A204.1 (cell line): ENCODE results near the gene MRFAP1L1.
"Not testable (repeated sequence)": the region's sequence is repeated elsewhere in the genome, so short reads cannot be mapped to it uniquely, and the experiment has no call there.

Experiments used
- FAIRE-seq: peaks from 2 replicates; lab custom pipeline; 2012; peaks lifted over from hg19 to GRCh38; lab: Jason Lieb, UNC

MRFAP1L1 gene

DNA sequence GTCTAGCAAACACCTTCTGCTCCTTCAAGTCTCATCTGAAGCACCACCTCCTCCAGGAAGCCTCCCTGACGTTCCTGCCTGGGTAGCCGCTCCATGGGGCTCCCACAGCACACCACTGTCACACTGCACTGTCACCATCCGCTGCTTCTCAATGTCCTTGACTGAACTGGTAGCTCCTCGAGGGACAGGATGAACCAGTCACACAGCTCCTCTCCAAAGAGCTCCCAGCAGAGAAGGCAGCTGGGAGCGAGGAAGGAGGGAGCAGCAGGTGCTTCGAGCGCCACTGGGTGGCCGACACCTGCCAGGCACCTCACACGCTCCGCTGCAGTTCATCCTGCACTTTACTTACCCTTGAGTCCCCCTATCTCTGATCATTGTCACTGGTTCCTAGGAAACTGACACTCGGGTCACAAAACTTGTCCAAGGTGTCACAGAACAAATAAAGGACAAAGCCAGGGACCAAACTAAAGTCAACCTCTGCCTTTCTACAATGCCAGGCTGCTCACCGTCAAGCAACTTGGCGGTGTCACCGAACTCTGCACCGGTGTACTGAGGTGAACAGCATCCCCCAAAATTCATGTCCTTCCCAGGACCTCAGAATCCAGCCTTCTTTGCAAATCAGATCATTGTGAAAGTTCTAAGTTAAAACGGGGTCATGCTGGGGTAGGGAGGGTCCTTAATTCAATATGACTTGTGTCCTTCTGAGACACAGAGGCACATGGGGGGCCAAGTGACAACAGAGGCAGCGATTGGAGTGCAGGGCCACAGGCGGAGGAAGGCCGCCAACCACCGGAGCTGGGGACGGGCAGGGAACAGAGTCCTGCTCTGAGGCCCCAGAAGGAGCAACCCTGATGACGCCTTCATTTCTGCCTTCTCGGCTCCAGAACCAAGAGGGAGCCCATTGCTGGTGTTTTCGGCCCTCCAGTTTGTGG, 21.5 kb downstream of the MRFAP1L1 start:
- no peak for FAIRE-seq

DNA sequence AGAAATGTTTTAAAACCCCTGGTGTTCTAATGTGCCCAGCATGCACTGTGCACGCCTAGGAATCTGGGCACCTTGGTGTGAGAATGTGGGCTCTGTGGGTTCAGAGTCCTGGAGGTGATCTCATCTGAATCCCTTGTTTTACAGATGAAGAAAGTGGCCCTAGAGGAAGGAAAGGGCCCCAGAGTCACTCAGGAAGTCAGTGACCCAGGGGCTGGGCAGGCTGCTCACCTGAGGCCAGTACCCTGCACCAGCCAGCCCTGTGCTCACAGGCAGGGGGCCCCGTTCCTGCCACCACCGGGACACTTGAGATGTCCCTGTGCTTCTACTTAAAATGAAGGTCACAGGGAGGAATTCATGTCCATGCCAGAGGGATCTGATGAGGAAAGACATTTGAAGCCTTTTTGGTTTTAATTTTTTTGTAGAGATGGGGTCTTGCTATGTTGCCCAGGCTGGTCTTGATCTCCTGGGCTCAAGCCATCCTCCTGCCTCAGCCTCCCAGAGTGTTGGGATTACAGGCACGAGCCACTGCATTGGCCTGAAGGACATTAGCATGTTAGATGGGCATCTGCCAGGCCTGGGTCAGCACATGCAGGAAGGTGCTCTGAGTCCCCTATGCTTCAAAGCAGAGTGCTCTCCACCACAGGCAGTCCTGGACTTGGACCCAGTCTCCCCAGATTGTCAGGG, 23.4 kb downstream of the MRFAP1L1 start:
- no peak for FAIRE-seq

- FAIRE-seq = no peak
Observed at GRCh38 chr4:6684656-6685055, 25.0 kb downstream of the MRFAP1L1 start.

- FAIRE-seq = no peak
Observed at GRCh38 chr4:6682862-6683590, 26.6 kb downstream of the MRFAP1L1 start.

- no peak for FAIRE-seq
Observed at GRCh38 chr4:6681191-6681590, 28.5 kb downstream of the MRFAP1L1 start.

DNA sequence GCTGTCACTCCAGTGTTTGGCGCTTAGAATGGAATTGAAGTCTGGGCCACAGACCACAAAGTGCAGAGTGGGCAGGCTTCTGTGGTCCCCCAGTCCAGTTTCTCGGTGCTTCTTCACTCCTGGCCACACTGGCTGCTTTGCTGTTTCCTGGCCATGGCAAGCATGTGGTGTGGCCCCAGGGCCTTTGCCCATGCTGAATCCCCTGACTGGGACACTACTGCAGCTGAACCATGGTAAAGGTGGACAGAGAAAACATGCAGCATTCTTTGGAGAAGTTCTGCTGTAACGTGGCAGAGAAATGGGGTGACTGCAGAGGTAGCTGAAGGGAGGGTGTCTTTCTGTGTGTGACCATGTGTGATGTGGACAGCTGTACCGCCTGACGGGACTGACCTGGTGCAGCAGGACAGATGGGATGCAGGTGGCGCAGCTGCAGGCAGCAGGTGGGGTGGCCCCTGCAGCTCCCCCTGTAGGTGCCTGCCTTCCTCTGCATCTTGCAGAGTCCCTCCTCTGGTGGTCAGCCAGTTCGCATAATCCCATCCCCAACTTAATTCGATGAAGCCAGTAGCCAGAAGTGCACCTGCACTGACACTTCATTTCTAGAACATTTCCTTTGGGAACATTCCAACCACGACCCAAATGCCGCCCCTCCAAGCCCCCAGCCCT, 29.2 kb downstream of the MRFAP1L1 start:
- FAIRE-seq = no peak

DNA sequence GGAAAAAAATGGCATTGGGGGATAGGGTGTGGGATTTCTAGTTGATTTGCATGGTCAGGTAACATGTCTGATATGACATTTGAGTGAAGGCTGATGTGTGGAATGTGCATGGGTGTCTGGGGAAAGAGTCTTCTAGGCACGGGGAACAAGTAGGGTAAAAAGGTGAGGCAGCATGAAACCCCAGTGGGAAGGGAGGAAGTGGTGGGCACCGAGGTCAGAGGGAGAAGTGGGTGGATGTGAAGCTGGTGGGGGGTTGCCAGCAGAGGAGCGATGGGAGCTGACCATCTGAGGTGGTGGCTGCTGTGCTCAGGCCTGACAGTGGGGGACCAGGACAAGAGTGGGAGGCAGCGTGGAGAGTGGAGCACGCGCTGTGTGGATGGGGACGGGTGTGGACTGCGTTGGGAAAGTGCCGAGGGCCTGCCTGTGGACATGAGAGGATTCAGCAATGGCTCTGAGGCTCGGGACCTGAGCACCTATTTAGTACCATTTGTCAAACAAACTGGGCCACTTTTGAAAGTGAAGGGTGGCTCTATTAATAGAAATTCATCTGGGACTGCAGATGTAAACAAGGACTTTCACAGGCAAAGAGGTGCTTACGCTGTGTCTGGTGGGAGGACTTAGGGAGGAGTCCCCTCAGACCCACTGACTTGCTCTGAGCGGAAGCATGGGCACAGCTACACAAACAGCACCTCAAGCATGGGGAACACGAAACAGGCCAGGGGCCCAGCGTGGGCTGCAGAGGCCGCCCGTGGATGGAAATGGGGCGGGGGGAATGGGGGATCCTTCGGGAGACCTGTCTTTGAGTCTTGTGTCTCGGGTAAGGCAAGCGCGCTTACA, 32.7 kb downstream of the MRFAP1L1 start:
- no peak for FAIRE-seq

GRCh38 chr4:6674500-6675149, 35.0 kb downstream of the MRFAP1L1 start:
- FAIRE-seq = no peak

DNA sequence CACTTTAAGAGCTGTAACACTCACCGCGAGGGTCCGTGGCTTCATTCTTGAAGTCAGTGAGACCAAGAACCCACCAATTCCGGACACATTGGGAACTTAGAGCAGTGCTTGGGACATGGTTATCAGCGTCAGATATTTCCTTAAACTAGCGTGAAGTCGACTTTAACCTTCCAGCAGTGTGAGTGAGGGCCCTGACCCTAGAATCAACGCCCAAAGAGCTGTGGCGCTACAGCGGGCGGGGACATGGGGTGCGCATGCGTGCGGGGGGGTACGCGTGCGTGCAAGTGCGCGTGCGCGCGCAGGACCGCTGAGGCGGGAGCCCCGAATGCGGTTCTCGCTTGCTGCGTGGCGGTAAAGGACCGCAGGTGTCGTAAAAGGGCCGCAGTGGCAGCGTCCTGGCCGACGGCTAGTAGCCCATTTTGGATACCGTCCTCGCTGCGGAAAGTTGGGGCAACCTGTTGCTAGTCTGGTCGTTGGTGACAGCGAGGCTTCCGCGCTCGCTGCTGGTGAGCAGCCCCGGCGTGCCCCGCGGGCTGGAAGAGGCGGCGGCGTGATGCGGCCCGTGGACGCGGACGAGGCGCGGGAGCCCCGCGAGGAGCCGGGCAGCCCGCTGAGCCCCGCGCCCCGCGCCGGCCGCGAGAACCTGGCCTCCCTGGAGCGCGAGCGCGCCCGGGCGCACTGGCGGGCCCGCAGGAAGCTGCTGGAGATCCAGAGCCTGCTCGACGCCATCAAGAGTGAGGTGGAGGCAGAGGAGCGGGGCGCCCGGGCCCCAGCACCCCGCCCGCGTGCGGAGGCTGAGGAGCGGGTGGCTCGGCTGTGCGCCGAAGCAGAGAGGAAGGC, 35.8 kb downstream of the MRFAP1L1 start:
- FAIRE-seq = peak; percentile 29

DNA sequence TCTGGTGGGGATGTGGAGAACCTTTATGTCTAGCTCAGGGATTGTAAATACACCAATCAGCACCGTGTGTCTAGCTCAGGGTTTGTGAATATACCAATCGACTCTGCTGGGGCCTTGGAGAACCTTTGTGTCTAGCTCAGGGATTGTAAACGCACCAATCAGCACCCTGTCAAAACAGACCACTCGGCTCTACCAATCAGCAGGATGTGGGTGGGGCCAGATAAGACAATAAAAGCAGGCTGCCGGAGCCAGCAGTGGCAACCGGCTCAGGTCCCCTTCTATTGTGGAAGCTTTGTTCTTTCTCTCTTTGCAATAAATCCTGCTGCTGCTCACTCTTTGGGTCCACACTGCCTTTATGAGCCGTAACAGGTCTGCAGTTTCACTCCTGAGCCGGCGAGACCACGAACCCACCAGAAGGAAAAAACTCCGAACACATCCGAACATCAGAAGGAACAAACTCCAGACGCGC, 36.4 kb downstream of the MRFAP1L1 start:
- not testable (repeated sequence) for FAIRE-seq

GRCh38 chr4:6672541-6673190, 37.0 kb downstream of the MRFAP1L1 start:
- FAIRE-seq = not testable (repeated sequence)

DNA sequence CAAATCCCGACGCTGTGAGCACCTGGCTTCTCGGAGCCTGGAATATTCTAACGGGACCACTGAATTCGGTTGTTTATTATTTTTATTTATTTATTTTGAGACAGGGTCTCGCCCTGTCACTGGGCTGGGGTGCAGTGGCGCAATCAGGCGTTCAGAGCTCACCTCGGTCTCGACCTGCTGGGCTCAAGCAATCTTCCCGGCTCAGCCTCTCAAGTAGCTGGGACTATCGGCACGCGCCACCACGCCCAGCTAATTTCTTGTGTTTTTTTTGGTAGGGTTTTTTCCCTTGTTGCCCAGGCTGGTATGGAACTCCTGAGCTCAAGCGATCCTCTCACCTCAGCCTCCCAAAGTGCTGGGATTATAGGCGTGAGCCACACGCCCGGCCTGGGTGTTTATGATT, 37.5 kb downstream of the MRFAP1L1 start:
- no peak for FAIRE-seq

DNA sequence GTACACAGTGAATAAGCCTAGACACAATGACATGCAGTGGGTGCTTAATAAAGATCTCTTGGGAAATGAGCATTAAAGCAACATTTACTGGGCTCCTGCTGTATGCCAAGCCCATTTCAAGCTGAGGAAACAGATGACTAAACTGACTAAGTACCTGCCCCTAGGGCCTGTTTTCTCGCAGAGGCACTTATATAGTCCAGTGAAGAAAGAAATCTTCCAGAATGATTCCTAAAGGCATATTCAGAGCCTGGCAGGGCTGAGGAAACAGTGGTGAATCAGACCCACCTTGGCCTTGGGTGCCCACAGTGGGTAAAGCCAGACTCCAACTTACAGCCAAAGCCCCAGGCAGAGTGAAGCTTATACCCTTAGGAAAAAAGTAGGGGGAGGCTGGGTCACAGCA, 38.0 kb downstream of the MRFAP1L1 start:
- FAIRE-seq = no peak

DNA sequence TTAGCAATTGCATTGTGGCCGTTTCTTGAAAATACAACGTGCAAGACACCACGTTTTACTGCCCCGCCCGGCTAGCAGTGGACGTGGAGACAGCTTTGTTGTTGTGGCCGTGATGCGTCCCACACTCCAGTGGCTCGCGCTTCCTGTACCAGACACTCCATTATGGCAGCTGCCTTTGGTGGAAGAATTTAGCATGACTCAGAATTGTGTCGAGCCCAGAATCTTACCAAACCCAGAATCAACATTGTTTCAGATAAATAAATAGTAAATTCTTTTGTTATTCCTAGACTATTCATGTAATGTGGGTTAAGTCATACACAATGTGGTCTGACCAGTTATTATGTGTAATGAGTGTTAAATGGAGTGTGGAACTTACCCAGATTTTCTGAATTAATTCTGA, 41.3 kb downstream of the MRFAP1L1 start:
- FAIRE-seq = no peak

- FAIRE-seq = no peak
Observed at GRCh38 chr4:6665320-6665654, 44.4 kb downstream of the MRFAP1L1 start.

GRCh38 chr4:6663596-6664393, 45.9 kb downstream of the MRFAP1L1 start:
- no peak for FAIRE-seq

- FAIRE-seq = no peak
Observed at GRCh38 chr4:6662591-6662990, 47.1 kb downstream of the MRFAP1L1 start.

GRCh38 chr4:6660430-6660829, 49.2 kb downstream of the MRFAP1L1 start:
- FAIRE-seq = no peak

- FAIRE-seq = no peak
Observed at GRCh38 chr4:6659897-6660296, 49.8 kb downstream of the MRFAP1L1 start.
